Loucy (cell line): ENCODE measurements around the gene PIWIL1.

Experiments used
- H2AFZ ChIP-seq: fragments of 200-600 bp; sonication (generic); 2 replicates; pipeline ENCODE4 v1.6.0; 2016; ENCODE audit warnings: antibody characterized with exemption, mild to moderate bottlenecking, low read length, moderate library complexity
- H3F3A ChIP-seq: fragments of 200-600 bp; 2 replicates; pipeline ENCODE4 v1.6.0; 2016; ENCODE audit warnings: antibody characterized with exemption, low read depth, mild to moderate bottlenecking
- H3K27me3 ChIP-seq: fragments of 200-600 bp; sonication (generic); 2 replicates; pipeline ENCODE4 v1.6.1; 2014; ENCODE audit warnings: low read length, mild to moderate bottlenecking; ENCODE audit not compliant: insufficient read depth, poor library complexity, severe bottlenecking
- H3K36me3 ChIP-seq: fragments of 200-600 bp; sonication (generic); 2 replicates; pipeline ENCODE4 v1.6.1; 2016; ENCODE audit warnings: low read length; ENCODE audit not compliant: insufficient read depth
- H3K4me1 ChIP-seq: fragments of 200-600 bp; sonication (generic); 2 replicates; pipeline ENCODE4 v1.5.1; 2014; ENCODE audit warnings: low read length, mild to moderate bottlenecking; ENCODE audit not compliant: insufficient read depth, poor library complexity, severe bottlenecking
- H3K4me2 ChIP-seq: fragments of 200-600 bp; sonication (generic); 2 replicates; pipeline ENCODE4 v1.6.0; 2014; ENCODE audit warnings: antibody characterized with exemption, low read length, low read depth, mild to moderate bottlenecking; ENCODE audit not compliant: poor library complexity, severe bottlenecking
- H3K4me3 ChIP-seq: fragments of 200-600 bp; sonication (generic); 2 replicates; pipeline ENCODE4 v1.5.1; 2014; ENCODE audit warnings: low read length, mild to moderate bottlenecking, mixed read lengths; ENCODE audit not compliant: poor library complexity, severe bottlenecking
- H3K79me2 ChIP-seq: fragments of 200-600 bp; sonication (generic); 2 replicates; pipeline ENCODE4 v1.6.1; 2014; ENCODE audit warnings: low read length; ENCODE audit not compliant: insufficient read depth
- H3K9ac ChIP-seq: fragments of 200-600 bp; sonication (generic); 2 replicates; pipeline ENCODE4 v1.6.0; 2014; ENCODE audit warnings: mild to moderate bottlenecking, low read depth, low read length, moderate library complexity; ENCODE audit not compliant: poor library complexity, severe bottlenecking
- H3K9me2 ChIP-seq: fragments of 200-600 bp; sonication (generic); replicated peaks from 2 replicates; pipeline ENCODE4 v1.6.1; 2016; ENCODE audit warnings: low read depth, low read length, mixed read lengths
- H3K9me3 ChIP-seq: fragments of 200-600 bp; sonication (generic); 2 replicates; pipeline ENCODE4 v1.6.1; 2014; ENCODE audit warnings: mild to moderate bottlenecking, antibody characterized with exemption, low read length, low read depth; ENCODE audit not compliant: insufficient read depth
- H4K20me1 ChIP-seq: fragments of 200-600 bp; sonication (generic); 2 replicates; pipeline ENCODE4 v1.6.0; 2014; ENCODE audit warnings: antibody characterized with exemption, low read length, mild to moderate bottlenecking; ENCODE audit not compliant: insufficient read depth, poor library complexity, severe bottlenecking
- EZH2phosphoT487 ChIP-seq: fragments of 200-600 bp; IDR thresholded peaks from 2 replicates; pipeline ENCODE4 v1.6.1; 2018; ENCODE audit warnings: antibody characterized with exemption, mild to moderate bottlenecking, moderate library complexity, borderline replicate concordance
- TF ChIP-seq, protein P1 (sequence below): fragments of 200-600 bp; sonication (generic); conservative IDR thresholded peaks from 2 replicates; pipeline ENCODE4 v1.5.1; 2014; ENCODE audit warnings: mild to moderate bottlenecking, antibody characterized with exemption, low read length

The PIWIL1 gene

DNA sequence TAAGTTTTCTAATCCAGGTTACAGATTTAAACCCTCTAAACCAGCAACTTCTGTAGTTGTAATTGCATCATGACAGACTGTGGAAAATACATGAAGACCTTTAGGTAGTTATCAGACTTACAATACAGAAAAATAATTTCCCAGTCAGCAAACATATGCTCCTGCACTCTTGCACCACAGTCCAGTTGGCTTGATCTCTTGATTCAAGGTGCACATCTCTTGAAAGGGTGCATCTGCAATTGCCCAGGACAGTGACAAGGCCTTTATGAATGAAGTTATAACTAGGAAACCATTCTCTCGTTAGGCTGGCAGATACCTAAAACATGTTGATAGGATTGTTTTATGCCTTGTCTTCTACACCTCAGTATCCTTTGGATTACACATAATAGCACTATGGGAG is 7.6 kb downstream of the PIWIL1 start:
- H3K9me2 ChIP-seq: no peaks in the 10 kb centered on the region
- H3K4me1 ChIP-seq: no peaks in the 10 kb centered on the region
- no peak overlapping the region for H2AFZ ChIP-seq
- no peaks in the 10 kb centered on the region for H3K79me2 ChIP-seq
- H3K4me3 ChIP-seq: no peak overlapping the region
- TF ChIP-seq, protein P1, sequence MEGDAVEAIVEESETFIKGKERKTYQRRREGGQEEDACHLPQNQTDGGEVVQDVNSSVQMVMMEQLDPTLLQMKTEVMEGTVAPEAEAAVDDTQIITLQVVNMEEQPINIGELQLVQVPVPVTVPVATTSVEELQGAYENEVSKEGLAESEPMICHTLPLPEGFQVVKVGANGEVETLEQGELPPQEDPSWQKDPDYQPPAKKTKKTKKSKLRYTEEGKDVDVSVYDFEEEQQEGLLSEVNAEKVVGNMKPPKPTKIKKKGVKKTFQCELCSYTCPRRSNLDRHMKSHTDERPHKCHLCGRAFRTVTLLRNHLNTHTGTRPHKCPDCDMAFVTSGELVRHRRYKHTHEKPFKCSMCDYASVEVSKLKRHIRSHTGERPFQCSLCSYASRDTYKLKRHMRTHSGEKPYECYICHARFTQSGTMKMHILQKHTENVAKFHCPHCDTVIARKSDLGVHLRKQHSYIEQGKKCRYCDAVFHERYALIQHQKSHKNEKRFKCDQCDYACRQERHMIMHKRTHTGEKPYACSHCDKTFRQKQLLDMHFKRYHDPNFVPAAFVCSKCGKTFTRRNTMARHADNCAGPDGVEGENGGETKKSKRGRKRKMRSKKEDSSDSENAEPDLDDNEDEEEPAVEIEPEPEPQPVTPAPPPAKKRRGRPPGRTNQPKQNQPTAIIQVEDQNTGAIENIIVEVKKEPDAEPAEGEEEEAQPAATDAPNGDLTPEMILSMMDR: no peak
- TF ChIP-seq EZH2phosphoT487: no peak
- H3K9me3 ChIP-seq: no peaks in the 10 kb centered on the region; the same call in 1 of the 2 replicates
- no peaks in the 10 kb centered on the region for H3K27me3 ChIP-seq
- H3F3A ChIP-seq: no peaks in the 10 kb centered on the region
- H3K4me2 ChIP-seq: no peak overlapping the region
- no peaks in the 10 kb centered on the region for H4K20me1 ChIP-seq
- no peaks in the 10 kb centered on the region for H3K36me3 ChIP-seq
- no peak overlapping the region for H3K9ac ChIP-seq

DNA sequence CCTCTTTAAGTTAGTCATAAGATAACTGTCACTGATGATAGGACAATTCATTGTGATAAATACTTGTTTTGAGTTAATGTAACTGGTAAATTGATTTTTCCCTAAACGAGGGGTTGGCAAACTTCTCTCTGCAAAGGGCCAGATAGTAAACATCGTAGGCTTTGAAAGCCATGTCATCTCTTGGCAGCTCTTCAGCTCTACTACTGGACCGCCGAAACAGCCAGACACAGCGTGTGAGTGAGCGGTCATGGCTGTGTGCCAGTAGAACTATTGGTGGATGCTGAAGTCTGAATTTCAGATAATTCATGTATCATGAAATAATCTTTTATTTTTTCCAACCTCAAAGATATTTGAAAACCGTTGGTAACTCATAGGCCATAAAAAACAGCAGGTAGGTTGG is 9.9 kb downstream of the PIWIL1 start:
- Histone ChIP-seq H3K9me2 (no peaks in the 10 kb centered on the region), H3K4me1 (no peaks in the 10 kb centered on the region), H3K4me2 (no peak overlapping the region), H2AFZ (no peak overlapping the region), H3K36me3 (no peaks in the 10 kb centered on the region), H3K79me2 (no peaks in the 10 kb centered on the region), H3K9me3 (no peaks in the 10 kb centered on the region; the same call in 1 of the 2 replicates), H3K4me3 (no peak overlapping the region), H3K9ac (no peak overlapping the region), H3F3A (no peaks in the 10 kb centered on the region), H4K20me1 (no peaks in the 10 kb centered on the region), H3K27me3 (no peaks in the 10 kb centered on the region)
- TF ChIP-seq, protein P1: no peak
- TF ChIP-seq EZH2phosphoT487: no peak

DNA sequence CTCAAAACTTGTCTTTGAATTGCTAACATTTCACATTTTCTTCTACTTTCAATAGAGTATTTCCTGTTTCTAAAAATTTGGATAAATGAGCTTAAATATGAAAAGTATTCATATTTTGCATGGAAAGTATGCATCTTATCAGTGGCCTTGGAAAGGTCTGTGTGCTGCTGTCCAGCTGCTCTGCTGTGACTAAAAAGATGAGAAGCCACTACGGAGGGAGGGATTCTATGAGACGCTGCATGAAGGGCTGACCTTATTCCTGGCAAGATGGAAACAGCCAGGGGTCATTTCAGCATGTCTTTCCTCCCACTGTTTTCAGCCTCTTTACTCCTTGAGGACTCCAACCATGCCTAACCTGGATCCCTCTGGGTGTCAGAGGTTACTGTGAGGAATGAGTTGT is 13.0 kb downstream of the PIWIL1 start:
- no peak for TF ChIP-seq EZH2phosphoT487
- TF ChIP-seq, protein P1: no peak

More for the DNA sequence above, 13.0 kb downstream of the PIWIL1 start:
- Histone ChIP-seq H3K9ac (no peak overlapping the region), H4K20me1 (no peaks in the 10 kb centered on the region), H3K9me3 (no peaks in the 10 kb centered on the region; the same call in 1 of the 2 replicates), H3K4me1 (no peaks in the 10 kb centered on the region), H3K4me2 (no peak overlapping the region), H3K27me3 (no peaks in the 10 kb centered on the region), H3K36me3 (no peaks in the 10 kb centered on the region), H2AFZ (no peak overlapping the region), H3K79me2 (no peaks in the 10 kb centered on the region), H3K4me3 (no peak overlapping the region), H3F3A (no peaks in the 10 kb centered on the region), H3K9me2 (no peaks in the 10 kb centered on the region)
